Stimulated activated CD8-positive, alpha-beta memory T cell treated with anti-CD3 and anti-CD28 coated beads, Interleukin-15, amount 100 ng/mL, for 4 hours (primary cell): ENCODE measurements around the gene HEXD.

Experiments used
- DNase-seq, 2 donors: peaks; one replicate each; pipeline ENCODE4 v3.0.0-alpha.2; 2020; ENCODE audit warnings: low read depth in 2 of 2

HEXD gene

DNA sequence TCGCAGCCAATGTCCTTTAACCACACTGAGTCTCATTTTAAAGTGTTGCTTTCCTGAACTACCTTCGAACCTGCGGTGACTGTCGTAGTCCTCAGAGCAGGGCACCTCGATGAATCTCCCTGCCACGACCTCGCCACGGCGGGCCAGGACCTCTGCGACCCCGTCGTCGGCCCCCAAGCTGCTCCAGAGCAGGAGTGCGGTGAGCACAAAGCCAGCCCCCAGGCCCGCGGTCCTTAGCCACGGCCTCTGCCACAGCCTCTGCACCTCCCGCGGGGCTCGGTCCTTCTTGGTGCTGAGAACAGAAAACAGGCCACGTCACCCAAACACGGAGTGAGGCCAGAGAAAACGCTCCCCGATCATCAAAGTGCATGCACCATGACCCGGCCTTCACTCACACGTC, 2.8 kb upstream of the HEXD start:
- no peak for DNase-seq

DNA sequence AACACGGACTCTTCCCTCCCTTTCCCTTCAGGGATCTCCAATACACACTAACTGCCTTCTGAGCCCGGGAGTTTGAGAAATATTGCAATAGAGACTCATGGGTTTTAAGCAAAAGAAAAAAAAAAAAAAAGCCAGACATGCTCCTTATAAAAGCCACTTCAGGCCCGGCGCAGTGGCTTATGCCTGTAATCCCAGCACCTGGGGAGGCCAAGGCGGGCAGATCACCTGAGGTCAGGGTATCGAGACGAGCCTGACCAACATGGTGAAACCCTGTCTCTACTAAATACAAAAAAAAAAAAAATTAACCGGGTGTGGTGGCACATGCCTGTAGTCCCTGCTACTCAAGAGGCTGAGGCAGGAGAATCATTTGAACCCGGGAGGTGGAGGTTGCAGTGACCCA, 2.4 kb upstream of the HEXD start:
- DNase-seq: no peak

DNA sequence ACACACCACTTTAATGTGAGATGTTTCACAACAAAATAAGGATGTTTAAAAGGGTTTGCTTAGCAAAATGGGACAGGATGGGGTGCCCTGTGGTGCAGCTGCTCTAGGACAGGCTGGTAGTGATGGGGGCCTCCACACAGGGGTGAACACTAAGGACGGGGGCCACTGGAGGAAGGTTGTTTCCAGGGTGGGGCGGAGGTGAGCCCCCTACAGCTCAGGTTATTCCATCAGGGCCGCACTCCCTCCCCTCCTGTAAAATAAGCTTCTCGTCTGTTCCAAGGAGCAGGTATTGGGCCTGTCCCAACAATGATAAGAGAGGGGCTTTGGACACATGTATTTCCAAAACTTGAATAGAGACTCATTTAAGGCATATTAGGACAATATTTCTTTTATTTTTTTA, 1.9 kb upstream of the HEXD start:
- no peak for DNase-seq

DNA sequence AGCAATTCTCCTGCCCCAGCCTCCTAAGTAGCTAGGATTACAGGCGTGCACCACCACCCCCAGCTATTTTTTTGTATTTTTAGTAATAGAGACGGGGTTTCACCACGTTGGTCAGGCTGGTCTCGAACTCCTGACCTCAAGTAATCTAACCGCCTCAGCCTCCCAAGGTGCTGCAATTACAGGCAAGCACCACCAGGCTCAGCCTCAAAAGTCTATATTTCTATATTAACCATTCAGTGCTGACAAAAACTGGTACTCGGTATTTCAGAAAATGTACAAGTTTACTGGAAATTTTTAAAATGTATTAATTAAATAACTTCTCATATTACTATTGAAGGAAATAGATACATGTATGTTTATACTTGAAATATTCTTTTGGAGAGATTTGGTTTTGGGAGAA, 1.4 kb upstream of the HEXD start:
- DNase-seq: no peak

DNA sequence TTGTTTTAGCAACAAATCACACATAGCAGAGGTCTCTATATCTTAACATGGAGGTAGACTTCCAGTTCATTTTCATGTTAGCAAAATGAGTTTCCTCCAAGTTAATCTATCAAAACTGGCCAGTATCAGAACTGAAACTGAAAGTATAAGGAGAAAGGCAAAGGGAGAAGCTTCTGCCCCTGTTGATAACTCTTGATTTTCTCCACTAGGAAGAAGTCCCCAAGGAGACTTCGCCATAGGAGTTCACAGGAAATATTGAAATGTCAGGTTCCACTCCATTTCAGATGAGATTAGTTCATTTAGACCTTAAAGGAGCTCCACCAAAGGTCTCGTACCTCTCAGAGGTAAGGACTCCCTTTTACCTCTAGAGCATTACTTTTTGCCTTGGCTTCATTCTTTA, 1.4 kb downstream of the HEXD start:
- no peak for DNase-seq

DNA sequence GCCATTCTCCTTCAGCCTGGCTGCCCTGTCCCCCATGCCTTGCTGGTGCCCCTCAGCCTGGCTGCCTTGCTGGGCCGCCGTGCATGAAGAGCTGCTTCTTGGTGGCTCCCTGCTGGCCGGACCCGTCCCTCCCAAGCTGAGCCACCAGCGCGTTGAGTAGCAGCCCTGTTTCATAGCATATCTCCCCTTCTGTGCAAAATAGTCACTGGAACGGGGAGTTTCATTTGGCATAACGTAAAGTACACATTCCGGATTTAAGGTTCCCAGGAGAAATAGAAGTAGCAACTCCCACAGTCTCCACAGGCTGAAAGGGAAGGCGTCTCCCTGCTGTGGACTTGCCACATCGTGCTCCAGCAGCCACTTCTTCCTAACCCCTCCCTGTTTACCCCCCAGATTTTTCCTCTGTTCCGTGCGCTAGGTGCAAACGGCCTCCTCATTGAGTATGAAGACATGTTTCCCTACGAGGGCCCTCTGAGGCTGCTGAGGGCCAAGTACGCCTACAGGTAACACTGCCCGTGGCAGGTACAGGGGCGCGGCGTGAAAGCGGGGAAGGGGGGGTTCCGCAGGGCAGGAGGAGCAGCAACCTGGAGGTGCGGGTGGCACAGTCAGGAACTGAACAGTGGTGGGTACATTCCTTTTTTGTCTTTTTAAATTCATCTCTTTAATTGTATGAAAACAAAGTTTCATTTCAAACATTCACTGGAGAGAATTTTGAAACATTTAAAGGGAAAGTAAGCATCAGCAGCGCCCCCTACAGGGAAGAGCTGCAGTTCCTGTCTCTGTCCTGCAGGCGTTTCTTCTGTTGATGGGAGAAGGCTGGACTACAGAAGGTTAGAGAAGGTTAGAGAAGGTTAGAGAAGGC, 6.1 kb downstream of the HEXD start:
- DNase-seq: peak in 1 of 2 donors; percentile 21

DNA sequence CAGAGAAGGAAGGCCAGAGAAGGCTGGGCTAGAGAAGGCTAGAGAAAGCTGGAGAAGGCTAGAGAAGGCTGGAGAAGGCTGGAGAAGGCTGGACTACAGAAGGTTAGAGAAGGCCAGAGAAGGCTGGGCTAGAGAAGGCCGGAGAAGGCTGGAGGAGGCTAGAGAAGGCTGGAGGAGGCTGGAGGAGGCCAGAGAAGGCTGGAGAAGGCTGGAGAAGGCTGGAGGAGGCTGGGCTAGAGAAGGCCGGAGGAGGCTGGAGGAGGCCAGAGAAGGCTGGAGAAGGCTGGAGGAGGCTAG, 6.7 kb downstream of the HEXD start:
- DNase-seq: no peak

DNA sequence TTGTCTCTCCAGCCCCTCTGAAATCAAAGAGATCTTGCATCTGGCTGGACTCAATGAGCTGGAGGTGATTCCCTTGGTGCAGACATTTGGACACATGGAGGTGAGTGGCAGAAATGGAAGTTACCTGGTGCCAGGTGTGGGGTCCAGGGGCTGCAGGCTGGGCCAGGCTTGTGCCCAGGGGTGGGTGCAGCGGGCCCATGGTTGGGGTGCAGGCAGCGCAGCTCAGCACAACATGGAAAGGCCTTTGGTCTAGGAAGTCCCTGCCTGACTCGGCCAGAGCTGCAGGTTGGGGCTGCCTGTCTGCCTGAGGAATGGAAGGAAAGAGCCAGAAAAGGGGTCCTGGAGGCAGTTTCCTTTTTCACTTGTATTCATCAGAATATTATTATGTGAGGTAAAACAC, 10.4 kb downstream of the HEXD start:
- DNase-seq: no peak

DNA sequence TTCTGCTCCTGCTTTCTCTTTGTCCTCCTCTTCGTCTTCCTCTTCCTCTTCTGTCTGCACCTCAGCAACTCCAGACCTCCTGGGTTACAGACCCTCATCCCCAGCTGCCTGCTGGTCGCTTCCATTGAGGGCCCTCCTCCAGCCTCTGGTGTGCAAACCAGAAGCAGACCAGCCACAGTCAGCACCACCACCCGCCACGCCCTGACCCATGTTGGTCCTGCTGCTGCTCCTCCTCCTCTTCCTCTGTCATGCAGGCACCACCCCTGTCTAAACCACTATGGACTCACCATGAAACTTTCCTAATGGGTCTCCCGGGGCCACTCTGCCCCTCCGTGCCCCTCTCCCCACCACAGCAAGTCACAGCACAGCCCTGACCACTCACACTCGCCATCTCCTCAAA, 11.7 kb downstream of the HEXD start:
- DNase-seq: no peak

DNA sequence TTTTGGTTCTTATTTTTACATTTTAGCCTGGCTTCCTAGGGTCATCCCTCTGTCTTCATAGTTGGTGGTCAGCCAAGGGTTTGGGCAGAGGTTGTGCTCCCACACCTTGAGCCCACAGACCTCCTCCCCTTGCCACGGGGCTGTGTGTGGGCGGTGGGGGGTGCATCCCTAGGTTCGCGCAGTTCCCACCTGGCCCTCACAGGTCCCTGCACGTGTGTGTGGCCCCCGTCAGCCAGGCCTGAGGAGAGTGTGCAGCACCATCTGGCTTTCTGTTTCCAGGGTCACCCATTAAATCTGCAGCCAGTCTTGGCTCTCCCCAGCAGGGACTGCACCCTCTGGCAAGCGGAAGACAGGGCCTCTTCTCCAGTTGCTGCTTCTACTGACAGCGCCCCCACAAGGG, 13.9 kb downstream of the HEXD start:
- DNase-seq: no peak

DNA sequence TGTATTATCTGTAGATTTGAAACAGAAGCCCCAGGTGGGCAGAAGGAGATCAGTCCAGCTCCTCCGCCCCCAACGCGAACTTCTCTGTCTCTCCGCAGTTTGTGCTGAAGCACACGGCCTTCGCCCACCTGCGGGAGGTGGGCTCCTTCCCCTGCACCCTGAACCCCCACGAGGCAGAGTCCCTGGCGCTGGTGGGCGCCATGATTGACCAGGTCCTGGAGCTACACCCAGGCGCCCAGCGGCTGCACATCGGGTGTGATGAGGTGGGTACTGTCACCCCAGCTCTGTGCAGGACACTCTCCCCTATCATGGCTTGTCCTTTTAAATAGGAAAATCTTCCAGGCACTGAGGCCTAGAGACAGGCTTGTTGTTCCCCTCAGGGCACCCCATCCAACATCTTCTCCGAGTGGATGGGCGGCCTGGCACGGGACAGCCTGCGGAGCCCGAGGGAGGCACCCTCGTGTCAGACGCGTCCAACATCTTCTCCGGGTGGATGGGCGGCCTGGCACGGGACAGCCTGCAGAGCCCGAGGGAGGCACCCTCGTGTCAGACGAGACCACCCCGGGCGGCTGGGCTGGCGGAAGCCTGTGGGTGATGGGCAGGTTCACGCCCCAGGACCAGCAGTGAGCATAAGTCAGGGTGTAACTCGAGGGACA, 15.5 kb downstream of the HEXD start:
- DNase-seq: no peak

DNA sequence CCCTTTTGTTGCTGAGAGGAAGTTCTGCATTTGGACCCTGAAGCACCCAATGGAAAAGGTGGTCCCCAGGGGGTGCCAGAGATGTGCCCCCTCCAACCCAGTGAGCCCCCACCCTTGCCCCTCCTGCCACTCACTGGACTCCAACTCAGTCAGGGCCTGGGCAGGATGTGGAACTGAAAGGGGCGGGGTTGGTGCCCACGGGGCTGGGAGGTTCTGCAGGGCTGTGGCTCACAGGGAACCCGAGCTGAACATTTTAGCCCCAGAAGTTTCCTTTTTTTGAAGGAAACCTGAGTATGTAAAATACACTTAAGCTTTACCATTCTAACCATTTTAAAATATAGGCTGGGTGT, 16.0 kb downstream of the HEXD start:
- no peak for DNase-seq

DNA sequence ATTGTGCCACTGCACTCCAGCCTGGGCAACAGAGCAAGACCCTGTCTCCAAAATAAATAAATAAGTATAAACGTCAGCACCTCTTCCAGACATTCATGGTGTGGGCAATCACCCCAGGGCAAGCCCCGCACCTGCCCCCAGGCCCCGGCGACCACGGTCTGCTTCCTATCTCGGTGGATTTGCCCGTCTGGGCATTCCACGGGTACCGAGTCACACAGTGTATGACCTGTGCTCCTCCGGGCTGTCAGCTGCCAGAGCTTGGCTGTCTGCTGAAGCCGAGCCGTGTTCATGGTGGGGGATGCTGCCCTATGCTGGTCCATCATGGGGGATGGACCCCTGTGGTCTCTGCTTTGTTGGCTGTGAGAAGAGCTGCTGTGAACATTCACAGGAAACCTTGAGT, 17.0 kb downstream of the HEXD start:
- DNase-seq: no peak

DNA sequence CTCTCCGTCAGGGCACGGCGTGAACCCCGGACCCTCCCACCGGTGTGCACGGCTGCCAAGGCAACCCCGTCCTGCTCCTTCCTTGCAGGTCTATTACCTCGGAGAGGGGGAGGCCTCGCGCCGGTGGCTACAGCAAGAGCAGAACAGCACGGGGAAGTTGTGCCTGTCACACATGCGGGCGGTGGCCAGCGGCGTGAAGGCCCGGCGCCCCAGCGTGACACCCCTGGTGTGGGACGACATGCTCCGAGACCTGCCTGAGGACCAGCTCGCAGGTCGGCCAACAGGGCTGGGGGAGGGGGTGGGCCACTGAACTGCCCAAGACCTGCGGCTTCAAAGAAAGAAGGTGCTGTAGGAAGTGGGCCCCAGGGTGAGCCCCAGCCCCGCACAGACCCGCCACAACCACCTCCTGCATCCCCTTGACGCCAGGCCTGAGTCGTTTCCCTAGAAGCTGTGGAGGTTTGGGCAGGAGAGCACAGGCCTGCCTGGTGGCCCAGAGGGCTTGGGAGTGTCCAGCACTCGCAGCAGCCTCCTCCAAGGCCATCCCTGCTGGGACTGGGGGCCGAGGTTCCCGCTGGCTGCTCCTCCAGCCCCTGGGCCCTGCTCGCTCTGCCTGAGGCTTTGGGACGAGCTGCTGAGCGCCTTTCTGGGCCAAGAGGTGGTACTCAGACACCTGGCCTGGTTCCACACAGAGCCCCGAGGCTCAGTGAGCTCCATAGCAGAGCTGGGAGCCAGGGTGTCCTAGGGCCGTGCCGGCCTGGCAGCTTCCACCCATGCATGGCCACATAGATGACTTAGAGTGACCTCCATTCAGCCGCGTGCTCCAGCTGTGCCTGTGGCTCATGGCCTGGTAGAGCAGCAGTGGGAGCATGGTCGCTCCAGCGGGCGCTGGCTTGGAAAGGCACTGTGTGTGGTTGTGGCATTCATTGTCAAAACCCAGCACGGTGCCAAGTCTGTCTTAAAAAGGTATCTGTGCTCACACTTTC, 17.7 kb downstream of the HEXD start:
- no peak for DNase-seq

DNA sequence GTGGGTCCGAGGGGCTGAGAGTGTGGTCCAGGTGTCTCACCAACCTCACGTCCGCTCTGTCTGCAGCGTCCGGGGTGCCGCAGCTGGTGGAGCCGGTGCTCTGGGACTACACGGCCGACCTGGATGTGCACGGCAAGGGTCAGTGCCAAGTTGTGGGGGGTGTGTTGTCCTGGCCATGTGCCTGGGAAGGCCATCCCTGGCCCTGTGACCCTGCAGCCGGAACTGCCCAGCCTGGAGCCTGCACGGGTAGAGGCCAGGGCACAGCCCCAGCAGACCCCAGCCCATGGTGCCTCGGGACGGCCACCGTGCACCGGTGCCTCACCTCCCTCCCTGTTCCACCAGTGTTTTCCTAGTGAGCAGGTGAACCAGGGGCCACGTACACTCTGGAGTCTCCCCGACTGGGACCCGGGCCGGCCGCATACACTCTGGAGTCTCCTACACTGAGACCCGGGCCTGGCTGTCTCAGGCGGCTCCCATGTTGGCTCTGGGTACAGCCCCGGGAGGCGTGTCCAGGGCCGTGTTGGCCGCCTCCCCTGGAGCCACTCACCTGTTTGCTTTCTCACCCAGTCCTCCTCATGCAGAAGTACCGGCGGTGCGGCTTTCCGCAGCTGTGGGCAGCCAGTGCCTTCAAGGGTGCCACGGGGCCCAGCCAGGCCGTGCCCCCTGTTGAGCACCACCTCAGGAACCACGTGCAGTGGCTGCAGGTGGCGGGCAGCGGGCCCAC, 18.6 kb downstream of the HEXD start:
- no peak for DNase-seq

DNA sequence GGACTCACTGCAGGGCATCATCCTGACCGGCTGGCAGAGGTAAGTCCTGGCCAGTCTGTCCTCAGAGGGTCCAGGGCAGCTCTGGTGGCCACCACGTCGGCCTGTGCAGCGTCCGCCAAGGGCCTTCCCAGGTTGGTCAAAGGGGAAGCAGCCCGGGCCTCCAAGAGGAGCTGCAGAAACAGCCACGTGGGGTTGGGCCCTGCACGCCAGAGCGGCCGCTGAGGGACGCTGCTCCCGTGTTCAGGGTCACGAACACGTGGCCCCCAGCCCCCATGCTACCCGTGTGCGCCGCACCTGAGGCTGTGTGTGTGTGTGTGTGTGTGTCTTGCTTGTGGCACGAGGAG, 19.1 kb downstream of the HEXD start:
- DNase-seq: no peak

DNA sequence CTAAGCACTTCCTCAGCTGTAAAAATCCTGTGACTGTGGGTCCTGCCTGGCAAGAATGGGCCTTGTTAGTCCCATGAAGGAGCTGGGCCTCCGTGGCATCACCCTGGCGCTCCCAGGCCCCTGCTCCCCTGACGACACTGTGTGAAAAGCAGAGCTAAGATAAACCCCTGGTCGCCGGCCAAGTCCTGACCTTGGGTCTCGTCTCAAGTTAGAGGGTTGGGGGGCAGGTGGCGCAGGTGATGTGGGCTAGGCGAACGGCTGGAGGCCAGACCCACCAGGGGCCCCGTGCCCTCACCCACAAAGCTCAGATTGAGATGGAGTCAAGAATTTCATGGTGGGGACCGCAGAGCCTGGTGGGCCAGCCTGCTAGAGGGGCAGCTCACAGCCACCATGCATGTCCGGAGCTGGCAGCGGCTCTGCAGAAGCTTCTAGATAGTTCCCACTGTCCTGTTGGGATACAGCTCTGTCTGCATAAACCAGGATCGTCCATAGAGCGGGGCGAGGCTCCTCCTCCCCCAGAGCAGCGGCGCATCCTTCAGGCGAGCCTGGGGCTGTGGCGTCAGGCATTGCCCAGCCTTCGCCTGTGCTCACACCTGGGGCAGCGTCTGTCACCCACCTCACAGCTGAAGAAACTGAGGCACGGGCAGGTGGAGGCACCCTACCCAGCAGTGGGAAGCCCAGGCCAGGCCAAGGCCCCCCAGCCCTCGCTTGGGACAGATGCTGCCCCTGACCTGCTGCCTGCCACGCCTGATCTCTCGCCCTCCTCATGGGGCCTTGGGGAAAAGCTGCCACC, 20.4 kb downstream of the HEXD start:
- DNase-seq: no peak

DNA sequence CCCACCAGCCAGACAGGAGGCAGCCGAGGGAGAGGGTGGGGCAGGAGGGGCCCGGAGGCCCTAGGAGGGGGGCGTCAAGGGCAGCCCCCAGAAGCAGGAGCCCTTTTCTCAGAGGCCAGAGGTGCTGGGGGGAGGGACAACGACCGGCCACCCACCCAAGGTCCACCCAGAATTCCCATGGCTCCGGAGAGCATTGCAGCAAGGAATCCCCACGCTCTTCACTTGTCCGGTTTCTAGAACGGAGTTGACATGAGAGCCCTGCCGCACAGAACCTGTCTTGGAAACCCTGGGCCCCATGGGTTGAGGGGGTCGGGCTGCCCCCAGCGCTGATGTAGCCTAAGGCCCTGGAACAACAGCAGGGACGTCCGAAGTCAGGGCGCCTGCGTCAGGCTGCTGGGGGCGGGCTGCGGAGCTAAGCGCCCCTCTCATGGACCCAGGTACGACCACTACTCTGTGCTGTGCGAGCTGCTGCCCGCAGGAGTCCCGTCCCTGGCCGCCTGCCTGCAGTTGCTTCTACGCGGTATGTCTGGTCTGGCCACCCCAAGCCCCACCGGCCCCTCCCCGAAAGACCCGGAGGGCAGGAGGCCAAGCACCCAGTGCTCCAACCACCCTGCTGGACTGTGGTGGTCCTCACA, 21.2 kb downstream of the HEXD start:
- DNase-seq: no peak

DNA sequence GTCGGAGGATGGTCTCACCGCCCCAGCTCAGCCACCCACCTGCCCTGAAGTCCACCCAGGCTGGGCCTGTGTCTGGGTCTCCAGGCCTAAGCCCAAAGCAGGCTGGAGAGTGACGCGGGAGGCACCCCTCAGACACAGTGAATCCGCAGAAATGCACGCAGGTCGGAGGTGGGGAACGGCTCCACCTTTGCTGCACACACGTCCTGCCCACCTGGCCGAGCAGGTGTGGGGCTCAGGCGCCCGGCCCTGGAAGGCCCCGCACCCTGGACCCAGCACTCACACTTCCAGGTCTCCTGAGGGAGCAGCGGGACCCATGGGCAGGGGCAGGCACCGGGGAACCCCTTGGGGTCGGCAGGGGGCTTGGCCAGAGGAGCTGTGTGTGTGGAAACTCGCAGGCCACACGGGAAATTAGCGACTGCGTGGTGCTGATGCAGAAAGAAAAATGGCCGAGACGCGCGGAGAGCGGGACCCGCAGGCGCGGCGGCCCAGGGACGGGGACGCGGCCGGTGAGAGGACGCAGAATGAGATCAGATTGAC, 21.8 kb downstream of the HEXD start:
- DNase-seq: no peak

DNA sequence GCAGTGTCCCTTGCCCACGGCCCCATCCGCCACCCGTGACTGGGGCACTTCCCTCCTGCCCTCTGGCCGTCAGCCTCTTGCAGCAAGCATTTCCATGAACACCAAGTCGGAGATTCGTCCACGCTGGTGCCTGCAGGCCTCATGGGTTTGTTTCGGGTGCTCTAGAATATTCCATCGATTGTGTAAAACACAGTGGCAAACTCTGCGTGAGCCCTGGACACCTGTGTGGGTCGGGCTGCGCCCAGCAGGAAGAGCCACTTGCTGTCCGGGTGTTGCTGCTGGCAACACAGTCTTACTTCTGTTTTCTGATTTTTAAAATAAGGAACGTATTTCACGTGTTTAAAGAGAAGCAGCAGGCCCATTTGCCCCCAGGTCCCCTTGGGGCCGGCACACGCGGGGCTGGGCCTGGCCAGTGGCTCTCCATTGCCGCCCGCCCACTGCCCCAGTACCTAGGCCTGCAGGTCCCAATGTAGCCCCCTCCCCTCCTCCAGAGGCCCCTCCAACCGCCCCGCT, 22.4 kb downstream of the HEXD start:
- DNase-seq: no peak
